WERI-Rb-1 (cell line): ENCODE measurements around the gene EBF3.

ENCODE experiments used
- DNase-seq: peaks from one replicate; pipeline ENCODE4 v3.0.0-alpha.2; 2020
- H3K27ac ChIP-seq: fragments of 250-450 bp; sonication (Bioruptor Pico); 2 replicates; pipeline ENCODE4 v1.5.1; 2020; ENCODE audit warnings: mild to moderate bottlenecking, moderate library complexity
- H3K27me3 ChIP-seq: fragments of 250-450 bp; sonication (Bioruptor Pico); 2 replicates; pipeline ENCODE4 v1.5.1; 2021; ENCODE audit warnings: mild to moderate bottlenecking, low read depth, moderate library complexity; ENCODE audit not compliant: insufficient read depth, severe bottlenecking
- H3K36me3 ChIP-seq: fragments of 250-450 bp; sonication (Bioruptor Pico); 2 replicates; pipeline ENCODE4 v1.5.1; 2020; ENCODE audit warnings: mild to moderate bottlenecking, moderate library complexity
- H3K4me3 ChIP-seq: 2 replicates; pipeline ENCODE4 v1.5.1; 2011; ENCODE audit warnings: low read depth, mild to moderate bottlenecking, control low read depth, low read length
- H3K9me3 ChIP-seq: fragments of 250-450 bp; sonication (Bioruptor Pico); 2 replicates; pipeline ENCODE4 v1.5.1; 2021; ENCODE audit warnings: mild to moderate bottlenecking, moderate library complexity; ENCODE audit not compliant: severe bottlenecking
- CTCF ChIP-seq: IDR thresholded peaks from 2 replicates; pipeline ENCODE4 v1.5.1; 2011; ENCODE audit warnings: low read depth, mild to moderate bottlenecking, control low read depth, inconsistent platforms, low read length

Gene EBF3

GRCh38 chr10:129892548-129893052 is 71.5 kb downstream of the EBF3 start:
- no peak for TF ChIP-seq CTCF
- Histone ChIP-seq H3K27ac (no peak overlapping the region), H3K4me3 (peak overlapping the region; percentile 15), H3K36me3 (no peaks in the 10 kb centered on the region), H3K9me3 (no peaks in the 10 kb centered on the region), H3K27me3 (no peaks in the 10 kb centered on the region)
- DNase-seq = peak; percentile 21

GRCh38 chr10:129891806-129892205 is 72.3 kb downstream of the EBF3 start:
- Histone ChIP-seq H3K27me3 (no peaks in the 10 kb centered on the region), H3K27ac (no peak overlapping the region), H3K36me3 (no peaks in the 10 kb centered on the region), H3K4me3 (no peak overlapping the region), H3K9me3 (no peaks in the 10 kb centered on the region)
- no peak for DNase-seq
- no peak for TF ChIP-seq CTCF

GRCh38 chr10:129890170-129890569 is 73.9 kb downstream of the EBF3 start:
- Histone ChIP-seq H3K36me3 (no peaks in the 10 kb centered on the region), H3K27ac (no peak overlapping the region), H3K9me3 (no peaks in the 10 kb centered on the region), H3K27me3 (no peaks in the 10 kb centered on the region), H3K4me3 (no peak overlapping the region)
- TF ChIP-seq CTCF = no peak
- no peak for DNase-seq

- no peak overlapping the region for H3K27ac ChIP-seq
- peak; percentile 79 for DNase-seq
These were observed 75.1 kb downstream of the EBF3 start for GRCh38 chr10:129888784-129889616.

GRCh38 chr10:129887986-129888783 is 75.9 kb downstream of the EBF3 start:
- no peak overlapping the region for H3K27ac ChIP-seq
- DNase-seq = no peak
- H3K4me3 ChIP-seq = no peak overlapping the region
- no peaks in the 10 kb centered on the region for H3K27me3 ChIP-seq
- no peak for TF ChIP-seq CTCF
- H3K36me3 ChIP-seq = no peaks in the 10 kb centered on the region
- H3K9me3 ChIP-seq = no peaks in the 10 kb centered on the region

More at GRCh38 chr10:129888784-129889616, 75.1 kb downstream of the EBF3 start:
- Histone ChIP-seq H3K36me3 (no peaks in the 10 kb centered on the region), H3K27me3 (no peaks in the 10 kb centered on the region), H3K9me3 (no peaks in the 10 kb centered on the region), H3K4me3 (no peak overlapping the region)
- peak; percentile 89 for TF ChIP-seq CTCF
